ENCODE measurements around the gene SGMS1.

DNA sequence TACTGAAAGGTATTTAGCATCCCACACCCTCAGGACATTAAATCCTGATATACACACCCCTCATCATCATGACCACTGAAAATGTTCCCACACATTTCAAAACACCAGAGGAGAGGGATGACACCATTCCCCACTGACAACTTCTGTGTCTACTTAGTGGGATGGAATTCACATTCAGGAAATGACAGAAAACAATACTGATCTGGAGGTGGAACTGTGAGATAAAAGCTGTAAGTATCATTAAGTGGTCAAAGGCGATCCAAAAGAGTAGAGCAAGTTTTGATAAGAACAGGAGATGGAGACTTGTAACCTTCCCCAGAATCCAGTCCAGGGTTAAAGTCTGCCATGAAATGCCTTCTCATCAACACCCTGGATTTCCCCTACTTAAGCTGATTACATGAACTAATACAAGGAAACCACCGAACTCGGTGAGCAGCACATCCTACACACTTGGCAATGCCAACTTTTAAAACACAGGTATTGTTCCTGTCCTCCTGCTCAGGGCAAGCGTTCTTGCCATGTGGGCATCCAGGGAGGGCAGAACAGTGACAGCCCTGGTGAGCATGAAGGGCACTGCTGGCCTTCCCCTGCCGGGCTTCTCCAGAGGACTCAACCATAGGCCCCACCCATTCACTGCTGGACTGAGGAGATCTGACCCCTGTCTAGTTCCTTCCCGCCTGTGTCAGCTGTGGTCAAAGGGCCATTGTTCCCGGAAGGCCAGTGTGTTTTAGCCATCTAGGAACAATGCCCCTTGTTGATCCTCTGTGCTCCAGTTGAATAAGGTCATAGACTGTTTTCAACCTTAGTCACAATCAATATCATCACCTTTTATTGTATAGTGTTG is 85.0 kb downstream of the SGMS1 start:
- TF ChIP-seq, protein P1, sequence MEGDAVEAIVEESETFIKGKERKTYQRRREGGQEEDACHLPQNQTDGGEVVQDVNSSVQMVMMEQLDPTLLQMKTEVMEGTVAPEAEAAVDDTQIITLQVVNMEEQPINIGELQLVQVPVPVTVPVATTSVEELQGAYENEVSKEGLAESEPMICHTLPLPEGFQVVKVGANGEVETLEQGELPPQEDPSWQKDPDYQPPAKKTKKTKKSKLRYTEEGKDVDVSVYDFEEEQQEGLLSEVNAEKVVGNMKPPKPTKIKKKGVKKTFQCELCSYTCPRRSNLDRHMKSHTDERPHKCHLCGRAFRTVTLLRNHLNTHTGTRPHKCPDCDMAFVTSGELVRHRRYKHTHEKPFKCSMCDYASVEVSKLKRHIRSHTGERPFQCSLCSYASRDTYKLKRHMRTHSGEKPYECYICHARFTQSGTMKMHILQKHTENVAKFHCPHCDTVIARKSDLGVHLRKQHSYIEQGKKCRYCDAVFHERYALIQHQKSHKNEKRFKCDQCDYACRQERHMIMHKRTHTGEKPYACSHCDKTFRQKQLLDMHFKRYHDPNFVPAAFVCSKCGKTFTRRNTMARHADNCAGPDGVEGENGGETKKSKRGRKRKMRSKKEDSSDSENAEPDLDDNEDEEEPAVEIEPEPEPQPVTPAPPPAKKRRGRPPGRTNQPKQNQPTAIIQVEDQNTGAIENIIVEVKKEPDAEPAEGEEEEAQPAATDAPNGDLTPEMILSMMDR (IDR thresholded peaks at IDR 0.05), result no peak
- TF ChIP-seq POLR2A (IDR thresholded peaks at IDR 0.05) (no peak), POLR2AphosphoS5 (IDR thresholded peaks at IDR 0.05; ENCODE audit: insufficient read depth in 1 of 2, low read depth in 1 of 2) (no peak)

Data from vagina (tissue), 2 donors.